SU-DHL-6 (cell line): ENCODE data around the gene RIN3.

ENCODE experiments used
- EZH2phosphoT487 ChIP-seq: fragments of 200-600 bp; sonication (generic), shearing (Covaris generic); conservative IDR thresholded peaks from 2 replicates; pipeline ENCODE4 v1.6.1; 2018; ENCODE audit warnings: mild to moderate bottlenecking, antibody characterized with exemption, low read length, moderate library complexity, mixed read lengths
- TF ChIP-seq, protein P1 (sequence below): fragments of 200-600 bp; sonication (generic); IDR thresholded peaks from one replicate; pipeline ENCODE4 v1.5.1; 2017; ENCODE audit warnings: antibody characterized with exemption, mild to moderate bottlenecking, low read length, moderate library complexity; ENCODE audit not compliant: insufficient read depth, poor library complexity, severe bottlenecking

DNA sequence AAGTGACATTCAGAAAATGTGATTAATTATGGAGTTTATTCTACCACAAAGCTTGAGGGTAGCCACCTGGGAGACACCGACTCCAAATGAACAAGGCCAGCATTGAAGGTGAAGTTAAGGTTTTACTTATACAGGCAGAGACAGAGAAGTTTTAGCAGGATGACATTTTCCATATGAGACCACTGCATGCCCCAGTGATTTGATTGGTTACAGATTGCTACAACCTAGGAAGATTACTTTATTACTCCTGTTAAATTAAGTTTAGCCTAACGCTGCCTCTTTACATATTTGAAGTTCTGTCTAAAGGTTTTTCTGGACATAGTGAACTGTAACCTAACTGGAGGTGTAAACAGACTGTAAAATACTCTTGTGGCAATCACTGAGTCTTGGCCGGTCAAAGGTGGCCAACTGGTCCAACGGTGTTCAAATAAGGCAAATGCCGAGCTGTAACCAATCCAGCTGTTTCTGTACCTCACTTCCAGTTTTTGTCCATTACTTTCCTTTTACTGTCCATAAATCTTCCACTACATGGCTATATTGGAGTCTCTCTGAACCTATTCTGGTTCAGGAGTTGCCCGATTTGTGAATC is 57.2 kb downstream of the RIN3 start:
- TF ChIP-seq, protein P1, sequence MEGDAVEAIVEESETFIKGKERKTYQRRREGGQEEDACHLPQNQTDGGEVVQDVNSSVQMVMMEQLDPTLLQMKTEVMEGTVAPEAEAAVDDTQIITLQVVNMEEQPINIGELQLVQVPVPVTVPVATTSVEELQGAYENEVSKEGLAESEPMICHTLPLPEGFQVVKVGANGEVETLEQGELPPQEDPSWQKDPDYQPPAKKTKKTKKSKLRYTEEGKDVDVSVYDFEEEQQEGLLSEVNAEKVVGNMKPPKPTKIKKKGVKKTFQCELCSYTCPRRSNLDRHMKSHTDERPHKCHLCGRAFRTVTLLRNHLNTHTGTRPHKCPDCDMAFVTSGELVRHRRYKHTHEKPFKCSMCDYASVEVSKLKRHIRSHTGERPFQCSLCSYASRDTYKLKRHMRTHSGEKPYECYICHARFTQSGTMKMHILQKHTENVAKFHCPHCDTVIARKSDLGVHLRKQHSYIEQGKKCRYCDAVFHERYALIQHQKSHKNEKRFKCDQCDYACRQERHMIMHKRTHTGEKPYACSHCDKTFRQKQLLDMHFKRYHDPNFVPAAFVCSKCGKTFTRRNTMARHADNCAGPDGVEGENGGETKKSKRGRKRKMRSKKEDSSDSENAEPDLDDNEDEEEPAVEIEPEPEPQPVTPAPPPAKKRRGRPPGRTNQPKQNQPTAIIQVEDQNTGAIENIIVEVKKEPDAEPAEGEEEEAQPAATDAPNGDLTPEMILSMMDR = no peak
- no peak for TF ChIP-seq EZH2phosphoT487
